WERI-Rb-1 (cell line): ENCODE results near the gene NAALADL2.
"Not testable (repeated sequence)": the region's sequence is repeated elsewhere in the genome, so short reads cannot be mapped to it uniquely, and the experiment has no call there.

Experiments used
- DNase-seq: peaks from one replicate; pipeline ENCODE4 v3.0.0-alpha.2; 2020
- H3K27ac ChIP-seq: fragments of 250-450 bp; sonication (Bioruptor Pico); 2 replicates; pipeline ENCODE4 v1.5.1; 2020; ENCODE audit warnings: mild to moderate bottlenecking, moderate library complexity
- H3K27me3 ChIP-seq: fragments of 250-450 bp; sonication (Bioruptor Pico); 2 replicates; pipeline ENCODE4 v1.5.1; 2021; ENCODE audit warnings: mild to moderate bottlenecking, low read depth, moderate library complexity; ENCODE audit not compliant: insufficient read depth, severe bottlenecking
- H3K36me3 ChIP-seq: fragments of 250-450 bp; sonication (Bioruptor Pico); 2 replicates; pipeline ENCODE4 v1.5.1; 2020; ENCODE audit warnings: mild to moderate bottlenecking, moderate library complexity
- H3K4me3 ChIP-seq: 2 replicates; pipeline ENCODE4 v1.5.1; 2011; ENCODE audit warnings: low read depth, mild to moderate bottlenecking, control low read depth, low read length
- H3K9me3 ChIP-seq: fragments of 250-450 bp; sonication (Bioruptor Pico); 2 replicates; pipeline ENCODE4 v1.5.1; 2021; ENCODE audit warnings: mild to moderate bottlenecking, moderate library complexity; ENCODE audit not compliant: severe bottlenecking
- TF ChIP-seq, protein P1 (sequence below): IDR thresholded peaks from 2 replicates; pipeline ENCODE4 v1.5.1; 2011; ENCODE audit warnings: low read depth, mild to moderate bottlenecking, control low read depth, inconsistent platforms, low read length

Gene NAALADL2

GRCh38 chr3:175770426-175770825 is 911.3 kb downstream of the NAALADL2 start:
- TF ChIP-seq, protein P1, sequence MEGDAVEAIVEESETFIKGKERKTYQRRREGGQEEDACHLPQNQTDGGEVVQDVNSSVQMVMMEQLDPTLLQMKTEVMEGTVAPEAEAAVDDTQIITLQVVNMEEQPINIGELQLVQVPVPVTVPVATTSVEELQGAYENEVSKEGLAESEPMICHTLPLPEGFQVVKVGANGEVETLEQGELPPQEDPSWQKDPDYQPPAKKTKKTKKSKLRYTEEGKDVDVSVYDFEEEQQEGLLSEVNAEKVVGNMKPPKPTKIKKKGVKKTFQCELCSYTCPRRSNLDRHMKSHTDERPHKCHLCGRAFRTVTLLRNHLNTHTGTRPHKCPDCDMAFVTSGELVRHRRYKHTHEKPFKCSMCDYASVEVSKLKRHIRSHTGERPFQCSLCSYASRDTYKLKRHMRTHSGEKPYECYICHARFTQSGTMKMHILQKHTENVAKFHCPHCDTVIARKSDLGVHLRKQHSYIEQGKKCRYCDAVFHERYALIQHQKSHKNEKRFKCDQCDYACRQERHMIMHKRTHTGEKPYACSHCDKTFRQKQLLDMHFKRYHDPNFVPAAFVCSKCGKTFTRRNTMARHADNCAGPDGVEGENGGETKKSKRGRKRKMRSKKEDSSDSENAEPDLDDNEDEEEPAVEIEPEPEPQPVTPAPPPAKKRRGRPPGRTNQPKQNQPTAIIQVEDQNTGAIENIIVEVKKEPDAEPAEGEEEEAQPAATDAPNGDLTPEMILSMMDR = no peak
- no peak for DNase-seq
- H3K27ac ChIP-seq = no peak overlapping the region
- no peaks in the 10 kb centered on the region for H3K9me3 ChIP-seq
- no peak overlapping the region for H3K4me3 ChIP-seq
- no peaks in the 10 kb centered on the region for H3K27me3 ChIP-seq
- no peaks in the 10 kb centered on the region for H3K36me3 ChIP-seq

DNA sequence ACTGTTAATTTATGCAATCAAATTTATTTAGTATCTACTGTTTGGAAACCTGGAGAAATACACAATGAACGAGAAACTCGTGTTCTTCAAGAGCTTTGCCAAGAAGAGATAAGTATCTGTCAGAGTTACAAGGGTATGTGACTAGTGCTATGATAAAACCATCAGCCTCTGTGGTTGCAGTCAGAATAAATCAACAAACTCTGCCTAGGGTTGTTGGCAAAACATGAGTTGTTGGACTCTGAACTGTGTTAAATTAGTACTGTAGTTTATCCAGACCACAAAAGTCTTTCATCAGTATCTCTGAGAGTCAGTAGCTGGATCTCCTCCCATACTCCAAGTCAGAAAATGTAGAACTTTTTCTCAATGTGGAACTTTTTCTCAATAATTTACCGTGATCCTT is 918.4 kb downstream of the NAALADL2 start:
- TF ChIP-seq, protein P1 = no peak
- Histone ChIP-seq H3K36me3 (no peaks in the 10 kb centered on the region), H3K27ac (no peak overlapping the region), H3K4me3 (no peak overlapping the region), H3K9me3 (no peaks in the 10 kb centered on the region), H3K27me3 (no peaks in the 10 kb centered on the region)
- no peak for DNase-seq

- H3K27ac ChIP-seq = no peak overlapping the region
- no peak for DNase-seq
- H3K9me3 ChIP-seq = no peaks in the 10 kb centered on the region
- H3K36me3 ChIP-seq = no peaks in the 10 kb centered on the region
- H3K4me3 ChIP-seq = no peak overlapping the region
- TF ChIP-seq, protein P1 = no peak
- no peaks in the 10 kb centered on the region for H3K27me3 ChIP-seq
These were observed 918.8 kb downstream of the NAALADL2 start for GRCh38 chr3:175777965-175778364.

- TF ChIP-seq, protein P1 = no peak
- no peaks in the 10 kb centered on the region for H3K36me3 ChIP-seq
- no peak for DNase-seq
- H3K27ac ChIP-seq = no peak overlapping the region
- H3K4me3 ChIP-seq = no peak overlapping the region
- H3K9me3 ChIP-seq = no peaks in the 10 kb centered on the region
- H3K27me3 ChIP-seq = no peaks in the 10 kb centered on the region
These were observed 919.9 kb downstream of the NAALADL2 start for GRCh38 chr3:175778994-175779393.

DNA sequence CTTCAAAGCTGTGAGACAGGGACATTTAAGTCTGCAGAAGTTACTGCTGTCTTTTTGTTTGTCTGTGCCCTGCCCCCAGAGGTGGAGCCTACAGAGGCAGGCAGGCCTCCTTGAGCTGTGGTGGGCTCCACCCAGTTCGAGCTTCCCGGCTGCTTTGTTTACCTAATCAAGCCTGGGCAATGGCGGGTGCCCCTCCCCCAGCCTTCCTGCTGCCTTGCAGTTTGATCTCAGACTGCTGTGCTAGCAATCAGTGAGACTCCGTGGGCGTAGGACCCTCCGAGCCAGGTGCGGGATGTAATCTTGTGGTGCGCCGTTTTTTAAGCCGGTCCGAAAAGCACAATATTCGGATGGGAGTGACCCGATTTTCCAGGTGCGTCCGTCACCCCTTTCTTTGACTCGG is 928.0 kb downstream of the NAALADL2 start:
- H3K9me3 ChIP-seq, H3K4me3 ChIP-seq, H3K36me3 ChIP-seq, H3K27me3 ChIP-seq, DNase-seq, H3K27ac ChIP-seq: not testable (repeated sequence)

DNA sequence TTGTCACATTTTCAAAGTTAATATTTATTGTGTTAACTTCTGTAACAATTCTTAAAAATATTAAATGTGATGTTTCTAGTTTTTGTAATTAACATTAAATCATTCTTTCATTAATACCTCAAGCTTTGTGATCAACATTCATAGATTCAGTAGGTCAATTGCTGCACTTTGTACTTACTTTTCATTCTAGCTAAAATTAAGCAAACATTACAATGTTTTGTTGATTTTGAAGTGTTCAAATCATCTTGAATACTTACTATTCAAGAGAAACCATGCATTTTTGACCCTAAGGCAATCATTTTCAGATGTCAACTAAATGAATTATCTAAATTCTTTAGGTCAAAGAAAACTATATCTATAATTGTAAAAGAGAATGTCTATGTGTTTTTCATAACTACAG is 933.1 kb downstream of the NAALADL2 start:
- H3K4me3 ChIP-seq = no peak overlapping the region
- no peaks in the 10 kb centered on the region for H3K27me3 ChIP-seq
- no peaks in the 10 kb centered on the region for H3K9me3 ChIP-seq
- no peaks in the 10 kb centered on the region for H3K36me3 ChIP-seq
- DNase-seq = no peak
- no peak overlapping the region for H3K27ac ChIP-seq
- TF ChIP-seq, protein P1 = no peak
